Liver (tissue), 3 donors: ENCODE results near the gene BTG4.

Experiments used
- CTCF ChIP-seq: fragments of 150-350 bp; IDR thresholded peaks from 2 replicates; pipeline ENCODE4 v1.5.1; 2017; ENCODE audit warnings: improper control_type of control experiment, low read depth, low read length; ENCODE audit not compliant: missing input control
- GABPA ChIP-seq, 2 donors: IDR thresholded peaks in 1 of 2; conservative IDR thresholded peaks in 1 of 2; 2 replicates each; pipeline ENCODE4 v1.6.1; 2016; ENCODE audit warnings: antibody characterized with exemption in 2 of 2, mild to moderate bottlenecking in 1 of 2, moderate library complexity in 1 of 2
- NR2F2 ChIP-seq: IDR thresholded peaks from 2 replicates; pipeline ENCODE4 v1.6.1; 2016; ENCODE audit warnings: antibody characterized with exemption
- donor health status: healthy.
- donor health status: healthy.

- TF ChIP-seq CTCF, result no peak
- no peak for TF ChIP-seq NR2F2
- no peak for TF ChIP-seq GABPA (IDR thresholded peaks at IDR 0.05 in 1 of 2, conservative IDR thresholded peaks at IDR 0.05 in 1 of 2)
Measured at GRCh38 chr11:111447931-111448330, 64.3 kb downstream of the BTG4 start.
